Measurements from ENCODE around the gene KCNH1. TPM values are rescaled to one million over a fixed set of nuclear protein-coding genes. Genes with fewer than 3 reads are reported as not detected.

KCNH1 gene
- total and polyA plus RNA-seq, 10 of the 15 experiments (the other 5 are each of a cell fraction or from before 2014, with no cell fraction given) = 0.02 to 0.04 (median 0.04) TPM; not detected in 7

- RAD21 ChIA-PET (ENCODE audit: unreplicated experiment) = no interaction called here
- ATAC-seq (no peak), FAIRE-seq (no peak), DNase-seq (ENCODE audit: low read depth, low spot score) (no peak)
- no peak overlapping the region for H3K27ac ChIP-seq (ENCODE audit: control insufficient read depth, insufficient read depth)
- in situ Hi-C loops (cut with MboI) = no loop called here
- SMC1A ChIA-PET (ENCODE audit: uncharacterized antibody, unreplicated experiment) = no interaction called here
- no TSS peak for BruUV-seq (replicated peaks)
- H3K9ac ChIP-seq (ENCODE audit: control insufficient read depth, insufficient read depth, low read length) = no peak overlapping the region
- no peak overlapping the region for H3K4me2 ChIP-seq (ENCODE audit: control insufficient read depth, insufficient read depth)
- H3K36me3 ChIP-seq (ENCODE audit: control insufficient read depth in 2 of 2, insufficient read depth in 2 of 2, low read length in 1 of 2) = no peaks in the 10 kb centered on the region
- POLR2A ChIA-PET = no interaction called here
- no peaks in the 10 kb centered on the region for H4K20me1 ChIP-seq (ENCODE audit: control insufficient read depth, insufficient read depth)
- H3K27me3 ChIP-seq (replicated peaks in 1 of 2; ENCODE audit: control insufficient read depth in 2 of 2, insufficient read depth in 2 of 2, low read length in 1 of 2) = no peaks in the 10 kb centered on the region
- CTCF ChIA-PET = no interaction called here
- H3K9me3 ChIP-seq (replicated peaks; ENCODE audit: control insufficient read depth, insufficient read depth, low read length) = no peaks in the 10 kb centered on the region
- intact Hi-C loops (cut with micrococcal nuclease; ENCODE audit: unreplicated experiment) = no loop called here
- no peak overlapping the region for H3K4me3 ChIP-seq
- H2AFZ ChIP-seq (ENCODE audit: control insufficient read depth, low read depth, low read length) = no peak overlapping the region
- no peaks in the 10 kb centered on the region for H3K79me2 ChIP-seq (ENCODE audit: control insufficient read depth, insufficient read depth, low read length)
- WGBS (ENCODE audit: insufficient coverage, insufficient replicate concordance, low lambda C conversion rate, missing lambda C conversion rate) = 45% methylated on average over 2 of the region's 2 CpGs
- H3K4me1 ChIP-seq (ENCODE audit: control insufficient read depth, insufficient read depth, low read length) = no peaks in the 10 kb centered on the region
- no peak for TF ChIP-seq MTA3 (IDR thresholded peaks at IDR 0.05; ENCODE audit: borderline replicate concordance, low read length)
- no peak for TF ChIP-seq ZZZ3 (IDR thresholded peaks at IDR 0.05; ENCODE audit: control insufficient read depth, insufficient read length, low read depth)
- no peak for TF ChIP-seq CHD2 (IDR thresholded peaks at IDR 0.05; ENCODE audit: borderline replicate concordance, low read depth, low read length)
- TF ChIP-seq USF2 (IDR thresholded peaks at IDR 0.05; ENCODE audit: borderline replicate concordance, low read depth, low read length) = no peak
- TF ChIP-seq BMI1 (IDR thresholded peaks at IDR 0.05; ENCODE audit: borderline replicate concordance) = no peak
- no peak for TF ChIP-seq HDAC2 (IDR thresholded peaks at IDR 0.05)
- TF ChIP-seq, protein P1, sequence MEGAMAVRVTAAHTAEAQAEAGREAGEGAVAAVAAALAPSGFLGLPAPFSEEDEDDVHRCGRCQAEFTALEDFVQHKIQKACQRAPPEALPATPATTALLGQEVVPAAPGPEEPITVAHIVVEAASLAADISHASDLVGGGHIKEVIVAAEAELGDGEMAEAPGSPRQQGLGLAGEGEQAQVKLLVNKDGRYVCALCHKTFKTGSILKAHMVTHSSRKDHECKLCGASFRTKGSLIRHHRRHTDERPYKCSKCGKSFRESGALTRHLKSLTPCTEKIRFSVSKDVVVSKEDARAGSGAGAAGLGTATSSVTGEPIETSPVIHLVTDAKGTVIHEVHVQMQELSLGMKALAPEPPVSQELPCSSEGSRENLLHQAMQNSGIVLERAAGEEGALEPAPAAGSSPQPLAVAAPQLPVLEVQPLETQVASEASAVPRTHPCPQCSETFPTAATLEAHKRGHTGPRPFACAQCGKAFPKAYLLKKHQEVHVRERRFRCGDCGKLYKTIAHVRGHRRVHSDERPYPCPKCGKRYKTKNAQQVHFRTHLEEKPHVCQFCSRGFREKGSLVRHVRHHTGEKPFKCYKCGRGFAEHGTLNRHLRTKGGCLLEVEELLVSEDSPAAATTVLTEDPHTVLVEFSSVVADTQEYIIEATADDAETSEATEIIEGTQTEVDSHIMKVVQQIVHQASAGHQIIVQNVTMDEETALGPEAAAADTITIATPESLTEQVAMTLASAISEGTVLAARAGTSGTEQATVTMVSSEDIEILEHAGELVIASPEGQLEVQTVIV (IDR thresholded peaks at IDR 0.05; ENCODE audit: borderline replicate concordance, partially characterized antibody) = no peak
- no peak for TF ChIP-seq ASH2L (IDR thresholded peaks at IDR 0.05; ENCODE audit: borderline replicate concordance, low read depth)
- TF ChIP-seq SMAD1 (IDR thresholded peaks at IDR 0.05; ENCODE audit: low read depth, partially characterized antibody) = no peak
- no peak for TF ChIP-seq CEBPZ (IDR thresholded peaks at IDR 0.05; ENCODE audit: low read depth, low read length)
- TF ChIP-seq CBX5 (IDR thresholded peaks at IDR 0.05; ENCODE audit: low read depth) = no peak
- TF ChIP-seq HDAC6 (IDR thresholded peaks at IDR 0.05; ENCODE audit: unreplicated experiment) = no peak
- TF ChIP-seq SREBF2 (IDR thresholded peaks at IDR 0.05; ENCODE audit: low read length) = no peak
- TF ChIP-seq, protein P2, sequence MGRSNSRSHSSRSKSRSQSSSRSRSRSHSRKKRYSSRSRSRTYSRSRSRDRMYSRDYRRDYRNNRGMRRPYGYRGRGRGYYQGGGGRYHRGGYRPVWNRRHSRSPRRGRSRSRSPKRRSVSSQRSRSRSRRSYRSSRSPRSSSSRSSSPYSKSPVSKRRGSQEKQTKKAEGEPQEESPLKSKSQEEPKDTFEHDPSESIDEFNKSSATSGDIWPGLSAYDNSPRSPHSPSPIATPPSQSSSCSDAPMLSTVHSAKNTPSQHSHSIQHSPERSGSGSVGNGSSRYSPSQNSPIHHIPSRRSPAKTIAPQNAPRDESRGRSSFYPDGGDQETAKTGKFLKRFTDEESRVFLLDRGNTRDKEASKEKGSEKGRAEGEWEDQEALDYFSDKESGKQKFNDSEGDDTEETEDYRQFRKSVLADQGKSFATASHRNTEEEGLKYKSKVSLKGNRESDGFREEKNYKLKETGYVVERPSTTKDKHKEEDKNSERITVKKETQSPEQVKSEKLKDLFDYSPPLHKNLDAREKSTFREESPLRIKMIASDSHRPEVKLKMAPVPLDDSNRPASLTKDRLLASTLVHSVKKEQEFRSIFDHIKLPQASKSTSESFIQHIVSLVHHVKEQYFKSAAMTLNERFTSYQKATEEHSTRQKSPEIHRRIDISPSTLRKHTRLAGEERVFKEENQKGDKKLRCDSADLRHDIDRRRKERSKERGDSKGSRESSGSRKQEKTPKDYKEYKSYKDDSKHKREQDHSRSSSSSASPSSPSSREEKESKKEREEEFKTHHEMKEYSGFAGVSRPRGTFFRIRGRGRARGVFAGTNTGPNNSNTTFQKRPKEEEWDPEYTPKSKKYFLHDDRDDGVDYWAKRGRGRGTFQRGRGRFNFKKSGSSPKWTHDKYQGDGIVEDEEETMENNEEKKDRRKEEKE (IDR thresholded peaks at IDR 0.05) = no peak
- TF ChIP-seq RB1 (IDR thresholded peaks at IDR 0.05; ENCODE audit: borderline replicate concordance) = no peak
Measured at GRCh38 chr1:210773450-210773849, 360.5 kb downstream of the KCNH1 start.

Measured in GM12878 (cell line).